Fibroblast of lung (primary cell): ENCODE measurements around the gene MEGF8. TPM values are rescaled to one million over a fixed set of nuclear protein-coding genes. Genes with fewer than 3 reads are reported as not detected.

Source experiments
- DNase-seq, 2 donors: peaks; one replicate each; pipeline versions ENCODE4 v3.0.0 to v3.0.0-alpha.2; 2010; ENCODE audit warnings: low read depth in 2 of 2
- H2AFZ ChIP-seq: 2 replicates; pipeline ENCODE4 v1.5.1; 2012; ENCODE audit warnings: low read length, control low read depth, inconsistent platforms
- H3K27ac ChIP-seq: 2 replicates; pipeline ENCODE4 v1.5.1; 2011; ENCODE audit warnings: low read length, control low read depth; ENCODE audit not compliant: insufficient read depth
- H3K27me3 ChIP-seq: 2 replicates; pipeline ENCODE4 v1.5.1; 2011; ENCODE audit warnings: mild to moderate bottlenecking, low read length; ENCODE audit not compliant: control insufficient read depth, insufficient read depth
- H3K36me3 ChIP-seq: 2 replicates; pipeline ENCODE4 v1.5.1; 2011; ENCODE audit warnings: low read length; ENCODE audit not compliant: control insufficient read depth, insufficient read depth
- H3K4me1 ChIP-seq: 2 replicates; pipeline ENCODE4 v1.5.1; 2011; ENCODE audit warnings: low read length; ENCODE audit not compliant: control insufficient read depth, insufficient read depth; ENCODE audit errors: extremely low read depth
- H3K4me2 ChIP-seq: 2 replicates; pipeline ENCODE4 v1.5.1; 2011; ENCODE audit warnings: low read length, control low read depth; ENCODE audit not compliant: insufficient read depth; ENCODE audit errors: extremely low read depth
- H3K4me3 ChIP-seq, 4 experiments: fragments of 200-600 bp in 1 of 4; sonication (generic) in 1 of 4; replicated peaks in 1 of 4; 2 replicates each; pipeline ENCODE4 v1.5.1; 2011 to 2016; ENCODE audit warnings: low read length in 4 of 4, low read depth in 3 of 4, mild to moderate bottlenecking in 3 of 4, control low read depth in 2 of 4, inconsistent platforms in 1 of 4, mixed read lengths in 1 of 4; ENCODE audit not compliant: insufficient read depth in 1 of 4; ENCODE audit errors: control extremely low read depth in 1 of 4
- H3K79me2 ChIP-seq: 2 replicates; pipeline ENCODE4 v1.5.1; 2012; ENCODE audit warnings: mild to moderate bottlenecking, low read length, inconsistent platforms; ENCODE audit not compliant: control insufficient read depth, insufficient read depth
- H3K9ac ChIP-seq: 2 replicates; pipeline ENCODE4 v1.5.1; 2011; ENCODE audit warnings: mild to moderate bottlenecking, low read length, control low read depth; ENCODE audit not compliant: insufficient read depth
- H3K9me3 ChIP-seq: 2 replicates; pipeline ENCODE4 v1.5.1; 2012; ENCODE audit warnings: low read depth, low read length; ENCODE audit not compliant: control insufficient read depth, insufficient read depth
- H4K20me1 ChIP-seq: 2 replicates; pipeline ENCODE4 v1.5.1; 2011; ENCODE audit warnings: low read length; ENCODE audit not compliant: control insufficient read depth, insufficient read depth; ENCODE audit errors: extremely low read depth
- EZH2 ChIP-seq: IDR thresholded peaks from 2 replicates; pipeline ENCODE4 v1.5.1; 2012; ENCODE audit warnings: low read length, control low read depth, mild to moderate bottlenecking; ENCODE audit errors: missing control alignments
- polyA plus RNA-seq, 2 donors: library from polyadenylated mRNA; depleted of rRNA in 1 of 2; stranded (reverse) in 1 of 2; unstranded in 1 of 2; fragments of >200 nt; gene quantifications; 2 replicates each; pipeline ENCODE4 v1.2.1, GENCODE V29; 2011 to 2012; ENCODE audit warnings: missing spikeins in 1 of 2
- total RNA-seq: library from RNA; depleted of rRNA; stranded (reverse); fragments of >200 nt; gene quantifications from 2 replicates; pipeline ENCODE4 v1.2.1, GENCODE V29; 2014
- TF ChIP-seq, protein P1 (sequence below), 2 donors: IDR thresholded peaks in 1 of 2; conservative IDR thresholded peaks in 1 of 2; 1 replicate in 1 of 2; 2 replicates in 1 of 2; pipeline ENCODE4 v1.5.1; 2011 to 2012; ENCODE audit warnings: low read length in 2 of 2, control low read depth in 1 of 2, inconsistent platforms in 1 of 2, low read depth in 1 of 2, mild to moderate bottlenecking in 1 of 2

The MEGF8 gene
- total and polyA plus RNA-seq, 2 donors (not counting 1 experiment from before 2014, with no cell fraction given), result 9.3 to 27.6 TPM

DNA sequence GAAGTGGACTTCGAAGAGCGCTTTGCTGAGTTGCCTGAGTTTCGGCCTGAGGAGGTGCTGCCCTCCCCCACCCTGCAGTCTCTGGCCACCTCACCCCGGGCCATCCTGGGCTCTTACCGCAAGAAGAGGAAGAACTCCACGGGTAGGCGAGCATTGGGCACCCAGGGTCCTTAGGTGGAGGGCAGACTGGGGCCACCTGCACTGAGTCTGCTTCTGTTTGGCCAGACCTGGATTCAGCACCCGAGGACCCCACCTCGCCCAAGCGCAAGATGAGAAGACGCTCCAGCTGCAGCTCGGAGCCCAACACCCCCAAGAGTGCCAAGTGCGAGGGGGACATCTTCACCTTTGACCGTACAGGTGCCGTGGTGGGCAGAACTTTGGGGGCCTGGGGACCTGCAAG, 31.5 kb upstream of the MEGF8 start:
- no peaks in the 10 kb centered on the region for H3K9me3 ChIP-seq
- DNase-seq, result no peak
- H3K4me1 ChIP-seq, result no peaks in the 10 kb centered on the region
- no peaks in the 10 kb centered on the region for H3K27me3 ChIP-seq
- no peak overlapping the region for H2AFZ ChIP-seq
- no peaks in the 10 kb centered on the region for H3K79me2 ChIP-seq
- peaks cover 40% of the 10 kb centered on the region for H3K36me3 ChIP-seq
- TF ChIP-seq EZH2, result no peak
- TF ChIP-seq, protein P1, sequence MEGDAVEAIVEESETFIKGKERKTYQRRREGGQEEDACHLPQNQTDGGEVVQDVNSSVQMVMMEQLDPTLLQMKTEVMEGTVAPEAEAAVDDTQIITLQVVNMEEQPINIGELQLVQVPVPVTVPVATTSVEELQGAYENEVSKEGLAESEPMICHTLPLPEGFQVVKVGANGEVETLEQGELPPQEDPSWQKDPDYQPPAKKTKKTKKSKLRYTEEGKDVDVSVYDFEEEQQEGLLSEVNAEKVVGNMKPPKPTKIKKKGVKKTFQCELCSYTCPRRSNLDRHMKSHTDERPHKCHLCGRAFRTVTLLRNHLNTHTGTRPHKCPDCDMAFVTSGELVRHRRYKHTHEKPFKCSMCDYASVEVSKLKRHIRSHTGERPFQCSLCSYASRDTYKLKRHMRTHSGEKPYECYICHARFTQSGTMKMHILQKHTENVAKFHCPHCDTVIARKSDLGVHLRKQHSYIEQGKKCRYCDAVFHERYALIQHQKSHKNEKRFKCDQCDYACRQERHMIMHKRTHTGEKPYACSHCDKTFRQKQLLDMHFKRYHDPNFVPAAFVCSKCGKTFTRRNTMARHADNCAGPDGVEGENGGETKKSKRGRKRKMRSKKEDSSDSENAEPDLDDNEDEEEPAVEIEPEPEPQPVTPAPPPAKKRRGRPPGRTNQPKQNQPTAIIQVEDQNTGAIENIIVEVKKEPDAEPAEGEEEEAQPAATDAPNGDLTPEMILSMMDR (conservative IDR thresholded peaks at IDR 0.05 in 1 of 2, IDR thresholded peaks at IDR 0.05 in 1 of 2; ENCODE audit: low read depth in 1 of 2, low read length in 2 of 2), result no peak
- H3K4me3 ChIP-seq, result no peak overlapping the region
- no peaks in the 10 kb centered on the region for H4K20me1 ChIP-seq
- H3K4me2 ChIP-seq, result no peak overlapping the region
- H3K9ac ChIP-seq, result no peak overlapping the region
- no peak overlapping the region for H3K27ac ChIP-seq

DNA sequence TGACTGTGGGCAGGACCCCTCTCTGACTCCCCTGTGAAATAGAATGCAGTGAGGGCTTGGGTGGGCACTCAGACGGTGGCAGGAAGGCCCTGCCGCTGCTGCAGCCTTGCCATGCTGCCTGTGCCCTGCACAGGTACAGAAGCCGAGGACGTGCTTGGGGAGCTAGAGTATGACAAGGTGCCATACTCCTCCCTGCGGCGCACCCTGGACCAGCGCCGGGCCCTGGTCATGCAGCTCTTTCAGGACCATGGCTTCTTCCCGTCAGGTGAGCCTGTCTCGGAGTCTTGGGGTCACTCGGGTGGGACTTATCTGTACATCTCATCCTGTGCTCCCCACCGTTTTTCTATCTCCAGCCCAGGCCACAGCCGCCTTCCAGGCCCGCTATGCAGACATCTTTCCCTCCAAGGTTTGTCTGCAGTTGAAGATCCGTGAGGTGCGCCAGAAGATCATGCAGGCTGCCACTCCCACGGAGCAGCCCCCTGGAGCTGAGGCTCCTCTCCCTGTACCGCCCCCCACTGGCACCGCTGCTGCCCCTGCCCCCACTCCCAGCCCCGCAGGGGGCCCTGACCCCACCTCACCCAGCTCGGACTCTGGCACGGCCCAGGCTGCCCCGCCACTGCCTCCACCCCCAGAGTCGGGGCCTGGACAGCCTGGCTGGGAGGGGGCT, 30.8 kb upstream of the MEGF8 start:
- no peak overlapping the region for H3K4me2 ChIP-seq

DNA sequence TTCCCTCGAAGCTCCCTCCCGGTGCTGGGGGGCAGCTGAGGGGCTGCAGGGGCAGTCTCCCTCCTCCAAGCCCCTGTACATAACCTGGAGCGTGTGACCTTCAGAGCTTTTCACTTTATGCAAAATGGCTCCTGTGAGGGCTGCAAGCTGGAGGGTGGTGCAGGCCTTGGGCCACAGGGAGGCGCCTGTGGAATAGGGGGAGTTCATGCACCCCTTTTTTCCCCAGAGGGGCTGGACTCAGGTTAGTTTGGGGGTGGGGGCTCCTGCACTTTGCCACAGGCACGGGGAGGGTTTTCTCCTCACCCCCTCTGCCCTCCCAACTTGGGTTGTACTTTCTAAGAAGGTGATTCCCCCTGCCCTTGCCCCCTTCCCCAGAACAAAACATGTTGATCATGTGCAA, 30.1 kb upstream of the MEGF8 start:
- Histone ChIP-seq H3K9ac (no peak overlapping the region), H3K4me3 (no peak overlapping the region), H3K4me2 (no peak overlapping the region), H3K9me3 (no peaks in the 10 kb centered on the region), H2AFZ (no peak overlapping the region), H3K27ac (no peak overlapping the region), H4K20me1 (no peaks in the 10 kb centered on the region), H3K4me1 (no peaks in the 10 kb centered on the region), H3K36me3 (peaks cover 32% of the 10 kb centered on the region), H3K27me3 (no peaks in the 10 kb centered on the region), H3K79me2 (no peaks in the 10 kb centered on the region)
- no peak for TF ChIP-seq EZH2
- no peak for DNase-seq

More for the DNA sequence above, 30.8 kb upstream of the MEGF8 start:
- no peaks in the 10 kb centered on the region for H3K9me3 ChIP-seq
- DNase-seq, result no peak
- TF ChIP-seq, protein P1 (conservative IDR thresholded peaks at IDR 0.05 in 1 of 2, IDR thresholded peaks at IDR 0.05 in 1 of 2; ENCODE audit: low read depth in 1 of 2, low read length in 2 of 2), result no peak
- TF ChIP-seq EZH2, result no peak
- no peaks in the 10 kb centered on the region for H3K4me1 ChIP-seq
- no peak overlapping the region for H3K4me3 ChIP-seq
- H3K9ac ChIP-seq, result no peak overlapping the region
- H3K36me3 ChIP-seq, result peaks cover 38% of the 10 kb centered on the region
- no peaks in the 10 kb centered on the region for H3K27me3 ChIP-seq
- no peaks in the 10 kb centered on the region for H4K20me1 ChIP-seq
- no peak overlapping the region for H2AFZ ChIP-seq
- no peak overlapping the region for H3K27ac ChIP-seq
- H3K79me2 ChIP-seq, result no peaks in the 10 kb centered on the region
